Stimulated activated CD4-positive, alpha-beta T cell treated with anti-CD3 and anti-CD28 coated beads, TNF-alpha, amount 100 ng/mL, for 48 hours (primary cell): ENCODE measurements around the gene MGAT5.

ENCODE experiments used
- DNase-seq, 3 donors: peaks; one replicate each; pipeline ENCODE4 v3.0.0-alpha.2; 2020; ENCODE audit warnings: low read depth in 3 of 3

MGAT5 gene

GRCh38 chr2:134365356-134365755 is 111.5 kb downstream of the MGAT5 start:
- no peak for DNase-seq

- DNase-seq = no peak
Measured at GRCh38 chr2:134366359-134366758, 112.5 kb downstream of the MGAT5 start.

- DNase-seq = no peak
Measured at GRCh38 chr2:134367213-134367612, 113.3 kb downstream of the MGAT5 start.

- no peak for DNase-seq
Measured at GRCh38 chr2:134368009-134368817, 114.3 kb downstream of the MGAT5 start.

GRCh38 chr2:134369220-134369902 is 115.5 kb downstream of the MGAT5 start:
- DNase-seq = no peak

- DNase-seq = no peak
Measured at GRCh38 chr2:134370655-134371445, 117.0 kb downstream of the MGAT5 start.

GRCh38 chr2:134372141-134372540 is 118.3 kb downstream of the MGAT5 start:
- DNase-seq = no peak

- DNase-seq = no peak
Measured at GRCh38 chr2:134372611-134373131, 118.8 kb downstream of the MGAT5 start.

- no peak for DNase-seq
Measured at GRCh38 chr2:134375935-134376334, 122.1 kb downstream of the MGAT5 start.

GRCh38 chr2:134377730-134378129 is 123.9 kb downstream of the MGAT5 start:
- DNase-seq = no peak

GRCh38 chr2:134379293-134379692 is 125.4 kb downstream of the MGAT5 start:
- DNase-seq = no peak

GRCh38 chr2:134379722-134380121 is 125.8 kb downstream of the MGAT5 start:
- DNase-seq = no peak

GRCh38 chr2:134381141-134381540 is 127.3 kb downstream of the MGAT5 start:
- DNase-seq = no peak

- no peak for DNase-seq
Measured at GRCh38 chr2:134384131-134384530, 130.3 kb downstream of the MGAT5 start.

- no peak for DNase-seq
Measured at GRCh38 chr2:134385195-134385594, 131.3 kb downstream of the MGAT5 start.

GRCh38 chr2:134386310-134386709 is 132.4 kb downstream of the MGAT5 start:
- no peak for DNase-seq

- DNase-seq = no peak
Measured at GRCh38 chr2:134389381-134389780, 135.5 kb downstream of the MGAT5 start.

GRCh38 chr2:134391751-134392160 is 137.9 kb downstream of the MGAT5 start:
- DNase-seq = no peak

- DNase-seq = no peak
Measured at GRCh38 chr2:134392442-134393074, 138.7 kb downstream of the MGAT5 start.

GRCh38 chr2:134393075-134393461 is 139.2 kb downstream of the MGAT5 start:
- no peak for DNase-seq

GRCh38 chr2:134395779-134396178 is 141.9 kb downstream of the MGAT5 start:
- DNase-seq = no peak

- DNase-seq = no peak
Measured at GRCh38 chr2:134396493-134396892, 142.6 kb downstream of the MGAT5 start.
